H9 (cell line): Measurements from ENCODE around the gene CFAP45. TPM values are rescaled to one million over a fixed set of nuclear protein-coding genes. Genes with fewer than 3 reads are reported as not detected.

Experiments used
- DNase-seq: peaks from one replicate; pipeline ENCODE4 v3.0.0-alpha.2; 2017
- H2AFZ ChIP-seq: one replicate; pipeline ENCODE4 v1.6.1; 2013; ENCODE audit warnings: mild to moderate bottlenecking, low read length, control low read depth, moderate library complexity
- H2AK5ac ChIP-seq: 2 replicates; pipeline ENCODE4 v1.6.1; 2013; ENCODE audit warnings: low read length, control low read depth, mixed read lengths; ENCODE audit not compliant: insufficient read length
- H2BK120ac ChIP-seq: one replicate; pipeline ENCODE4 v1.6.1; 2013; ENCODE audit warnings: low read depth, mild to moderate bottlenecking, low read length, control low read depth, inconsistent platforms; ENCODE audit not compliant: poor library complexity, severe bottlenecking
- H2BK12ac ChIP-seq: 2 replicates; pipeline ENCODE4 v1.6.1; 2013; ENCODE audit warnings: low read length, control low read depth, mixed read lengths, low read depth; ENCODE audit not compliant: insufficient read length
- H2BK15ac ChIP-seq: 2 replicates; pipeline ENCODE4 v1.6.1; 2013; ENCODE audit warnings: low read depth, low read length, control low read depth
- H2BK20ac ChIP-seq: one replicate; pipeline ENCODE4 v1.6.1; 2013; ENCODE audit warnings: low read depth, mild to moderate bottlenecking, low read length, control low read depth, inconsistent platforms; ENCODE audit not compliant: poor library complexity, severe bottlenecking
- H2BK5ac ChIP-seq: 2 replicates; pipeline ENCODE4 v1.6.1; 2013; ENCODE audit warnings: low read length, control low read depth, mixed read lengths; ENCODE audit not compliant: insufficient read length
- H3K14ac ChIP-seq: 2 replicates; pipeline ENCODE4 v1.6.1; 2013; ENCODE audit warnings: low read length, control low read depth; ENCODE audit not compliant: insufficient read depth
- H3K18ac ChIP-seq: 2 replicates; pipeline ENCODE4 v1.6.1; 2013; ENCODE audit warnings: low read depth, mild to moderate bottlenecking, mixed read lengths, low read length, control low read depth; ENCODE audit not compliant: insufficient read length
- H3K23ac ChIP-seq: 2 replicates; pipeline ENCODE4 v1.6.1; 2013; ENCODE audit warnings: low read length, control low read depth, mixed read lengths, low read depth; ENCODE audit not compliant: insufficient read length
- H3K23me2 ChIP-seq: 2 replicates; pipeline ENCODE4 v1.6.1; 2013; ENCODE audit warnings: low read depth, mild to moderate bottlenecking, mixed read lengths, low read length, control low read depth; ENCODE audit not compliant: insufficient read length, poor library complexity, severe bottlenecking
- H3K27ac ChIP-seq: 2 replicates; pipeline ENCODE4 v1.5.1; 2013; ENCODE audit warnings: low read length, control low read depth, mixed read lengths, low read depth; ENCODE audit not compliant: insufficient read length
- H3K27me3 ChIP-seq: 2 replicates; pipeline ENCODE4 v1.6.1; 2013; ENCODE audit warnings: low read length, control low read depth, inconsistent platforms; ENCODE audit not compliant: insufficient read depth
- H3K4ac ChIP-seq: 2 replicates; pipeline ENCODE4 v1.6.1; 2013; ENCODE audit warnings: low read depth, mild to moderate bottlenecking, control low read depth, inconsistent platforms, low read length, moderate library complexity
- H3K4me1 ChIP-seq: 2 replicates; pipeline ENCODE4 v1.6.1; 2013; ENCODE audit warnings: low read length, control low read depth, inconsistent platforms; ENCODE audit not compliant: insufficient read depth
- H3K4me2 ChIP-seq: 2 replicates; pipeline ENCODE4 v1.6.1; 2013; ENCODE audit warnings: low read length, control low read depth, mixed read lengths; ENCODE audit not compliant: insufficient read length, insufficient read depth
- H3K56ac ChIP-seq: 2 replicates; pipeline ENCODE4 v1.6.1; 2013; ENCODE audit warnings: low read depth, mild to moderate bottlenecking, mixed read lengths, low read length, control low read depth; ENCODE audit not compliant: insufficient read length
- H3K79me1 ChIP-seq: 2 replicates; pipeline ENCODE4 v1.6.1; 2013; ENCODE audit warnings: low read depth, mild to moderate bottlenecking, moderate library complexity, low read length, control low read depth, inconsistent platforms; ENCODE audit not compliant: insufficient read depth, poor library complexity, severe bottlenecking
- H3K79me2 ChIP-seq: 2 replicates; pipeline ENCODE4 v1.6.1; 2013; ENCODE audit warnings: low read length, control low read depth, inconsistent platforms; ENCODE audit not compliant: insufficient read depth
- H3K9ac ChIP-seq: 2 replicates; pipeline ENCODE4 v1.6.1; 2013; ENCODE audit warnings: low read length, control low read depth, mixed read lengths; ENCODE audit not compliant: insufficient read length; ENCODE audit errors: extremely low read depth
- H3K9me3 ChIP-seq: one replicate; pipeline ENCODE4 v1.6.1; 2013; ENCODE audit warnings: low read depth, low read length, inconsistent platforms; ENCODE audit not compliant: control insufficient read depth
- H3T11ph ChIP-seq: one replicate; pipeline ENCODE4 v1.6.1; 2013; ENCODE audit warnings: mild to moderate bottlenecking, low read length, control low read depth, inconsistent platforms
- H4K20me1 ChIP-seq: one replicate; pipeline ENCODE4 v1.6.1; 2013; ENCODE audit not compliant: control insufficient read depth, insufficient read length, insufficient read depth
- H4K5ac ChIP-seq: 2 replicates; pipeline ENCODE4 v1.6.1; 2013; ENCODE audit warnings: low read depth, mild to moderate bottlenecking, mixed read lengths, low read length, control low read depth; ENCODE audit not compliant: insufficient read length
- H4K8ac ChIP-seq: replicated peaks from 2 replicates; pipeline ENCODE4 v1.6.1; 2013; ENCODE audit warnings: low read length, control low read depth, mixed read lengths, low read depth; ENCODE audit not compliant: insufficient read length
- H4K91ac ChIP-seq: 2 replicates; pipeline ENCODE4 v1.6.1; 2013; ENCODE audit warnings: low read depth, mild to moderate bottlenecking, moderate library complexity, mixed read lengths, low read length, control low read depth; ENCODE audit not compliant: insufficient read length
- H3K27ac Mint-ChIP-seq, 3 experiments: 2 replicates in 2 of 3; 3 replicates in 1 of 3; pipeline ENCODE4 v1.8.0; 2020 to 2021; ENCODE audit warnings: mixed read lengths in 3 of 3, mild to moderate bottlenecking in 1 of 3, moderate library complexity in 1 of 3
- H3K27me3 Mint-ChIP-seq: 2 replicates; pipeline ENCODE4 v1.8.0; 2021; ENCODE audit warnings: low read depth, mild to moderate bottlenecking, moderate library complexity, mixed read lengths
- H3K36me3 Mint-ChIP-seq, 3 experiments: 2 replicates in 2 of 3; 3 replicates in 1 of 3; pipeline ENCODE4 v1.8.0; 2020 to 2021; ENCODE audit warnings: low read depth in 3 of 3, mixed read lengths in 3 of 3; ENCODE audit not compliant: insufficient read depth in 1 of 3
- H3K4me1 Mint-ChIP-seq, 2 experiments: 2 replicates each; pipeline ENCODE4 v1.8.0; 2020; ENCODE audit warnings: mixed read lengths in 2 of 2
- H3K4me3 Mint-ChIP-seq, 2 experiments: 2 replicates in 1 of 2; 3 replicates in 1 of 2; pipeline ENCODE4 v1.8.0; 2020 to 2021; ENCODE audit warnings: mild to moderate bottlenecking in 2 of 2, mixed read lengths in 2 of 2, moderate library complexity in 1 of 2
- H3K9me3 Mint-ChIP-seq, 2 experiments: 2 replicates in 1 of 2; 3 replicates in 1 of 2; pipeline ENCODE4 v1.8.0; 2020; ENCODE audit warnings: mild to moderate bottlenecking in 2 of 2, mixed read lengths in 2 of 2, moderate library complexity in 1 of 2
- CTCF ChIP-seq: fragments of 200-600 bp; sonication (generic); conservative IDR thresholded peaks from 3 replicates; pipeline ENCODE4 v1.8.0; 2021; ENCODE audit warnings: antibody characterized with exemption, mild to moderate bottlenecking
- WGBS: extraction: QIAGEN DNeasy Blood & Tissue Kit; methylation state at CpG from one replicate; pipeline ENCODE4 v1.1.7; 2013; ENCODE audit warnings: missing lambda C conversion rate, low lambda C conversion rate, mixed read lengths; ENCODE audit not compliant: insufficient read length; ENCODE audit errors: extremely low coverage; 5-methylcytosine and 5-hydroxymethylcytosine counted together
- total RNA-seq: library from RNA; stranded (reverse); gene quantifications from 2 replicates; pipeline ENCODE4 v1.2.1, GENCODE V29; 2021

CFAP45 gene
- total RNA-seq, 1 experiment from 2014 or later, result 0.85 TPM

- peaks cover 24 to 46% of the 10 kb centered on the region in 2 experiments for H3K4me1 Mint-ChIP-seq
- H3K79me2 ChIP-seq, result no peaks in the 10 kb centered on the region
- H3K4me1 ChIP-seq, result no peaks in the 10 kb centered on the region; the same call in 1 of the 2 replicates
- TF ChIP-seq CTCF, result no peak
- peaks cover 0 to 7% (median 0%) of the 10 kb centered on the region in 3 experiments; a peak in 3 of 7 replicates for H3K36me3 Mint-ChIP-seq
- H3T11ph ChIP-seq, result no peak overlapping the region
- no peak overlapping the region for H2BK5ac ChIP-seq
- H3K14ac ChIP-seq, result no peak overlapping the region
- H2BK15ac ChIP-seq, result no peak overlapping the region
- H2BK20ac ChIP-seq, result no peak overlapping the region
- H3K18ac ChIP-seq, result no peak overlapping the region
- no peaks in the 10 kb centered on the region for H3K9me3 ChIP-seq
- peak overlapping the region; percentile 32 to 78 (median 69); a peak in 5 of 7 replicates for H3K27ac Mint-ChIP-seq
- H3K27ac ChIP-seq, result no peak overlapping the region
- H3K4ac ChIP-seq, result no peak overlapping the region
- H3K79me1 ChIP-seq, result no peaks in the 10 kb centered on the region
- peak overlapping the region; percentile 9 for H3K9ac ChIP-seq
- no peak overlapping the region for H3K56ac ChIP-seq
- H3K23ac ChIP-seq, result no peak overlapping the region
- H4K91ac ChIP-seq, result no peak overlapping the region
- no peak overlapping the region for H2BK12ac ChIP-seq
- H2AK5ac ChIP-seq, result no peak overlapping the region
- H2AFZ ChIP-seq, result no peak overlapping the region
- H3K9me3 Mint-ChIP-seq, result no peaks in the 10 kb centered on the region
- no peak overlapping the region for H4K8ac ChIP-seq
- WGBS, result no CpG with 5 or more reads among the region's 9 CpGs
- no peaks in the 10 kb centered on the region for H3K27me3 ChIP-seq
- peak overlapping the region; percentile 87 for H3K4me2 ChIP-seq
- H4K20me1 ChIP-seq, result no peaks in the 10 kb centered on the region
- no peak overlapping the region for H2BK120ac ChIP-seq
- peak; percentile 25 for DNase-seq
- H3K23me2 ChIP-seq, result peaks cover 10% of the 10 kb centered on the region
- H4K5ac ChIP-seq, result no peak overlapping the region
- peak overlapping the region; percentile 77 to 92 for H3K4me3 Mint-ChIP-seq
- peaks cover 7% of the 10 kb centered on the region for H3K27me3 Mint-ChIP-seq
These were observed 46.5 kb upstream of the CFAP45 start for GRCh38 chr1:159946242-159947187.
